GM21447 (cell line): ENCODE results near the gene CNN3.
"Not testable (repeated sequence)": the region's sequence is repeated elsewhere in the genome, so short reads cannot be mapped to it uniquely, and the experiment has no call there.

Experiments used
- ATAC-seq: cut with Tn5 transposase; IDR thresholded peaks from one replicate; pipeline ENCODE4 v1.9.1; 2021; ENCODE audit not compliant: unreplicated experiment

CNN3 gene

DNA sequence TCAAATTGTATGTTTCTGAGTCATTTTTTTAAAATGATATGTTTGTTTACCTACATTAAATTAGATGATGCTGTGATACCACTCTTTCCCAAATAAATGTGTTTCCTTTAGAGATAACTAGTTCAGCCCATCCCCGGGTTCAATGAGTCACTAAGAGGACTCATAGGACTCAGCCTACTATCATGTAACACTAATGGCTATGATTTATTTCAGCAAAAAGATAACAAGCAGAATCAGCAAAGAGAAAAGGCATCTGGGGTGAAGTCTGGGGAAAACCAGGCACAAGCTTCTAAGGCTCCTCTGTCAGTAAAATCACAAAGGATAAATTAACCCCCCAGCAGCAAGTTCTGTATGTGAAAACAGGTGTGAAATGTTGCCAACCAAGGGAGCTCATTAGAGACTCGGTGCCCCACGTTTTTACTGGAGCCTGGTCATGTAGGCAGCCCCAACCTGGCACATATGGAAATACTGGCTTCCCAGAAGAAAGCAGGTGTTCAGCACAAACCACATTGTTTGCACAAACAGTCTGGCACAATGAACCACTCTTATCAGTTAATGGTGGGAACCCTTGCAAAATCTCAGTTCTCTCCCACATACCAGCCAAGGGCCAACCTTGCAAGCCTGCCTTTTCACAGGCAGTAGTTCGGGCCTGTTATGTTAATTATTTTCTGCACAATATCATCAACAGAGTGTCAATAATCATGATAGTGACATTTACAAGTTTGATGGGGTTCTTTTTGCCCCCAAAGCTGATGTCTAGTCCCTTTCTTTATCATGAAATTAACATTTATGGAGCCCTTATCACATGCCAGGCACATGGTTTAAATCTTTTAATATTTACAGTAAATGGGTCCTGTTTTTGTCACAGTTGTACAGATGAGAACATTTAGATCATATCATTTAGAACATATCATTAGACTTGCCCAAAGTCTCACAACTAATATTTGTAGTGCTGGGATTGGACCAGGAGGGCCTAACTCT is 23.1 kb upstream of the CNN3 start:
- no peak for ATAC-seq

DNA sequence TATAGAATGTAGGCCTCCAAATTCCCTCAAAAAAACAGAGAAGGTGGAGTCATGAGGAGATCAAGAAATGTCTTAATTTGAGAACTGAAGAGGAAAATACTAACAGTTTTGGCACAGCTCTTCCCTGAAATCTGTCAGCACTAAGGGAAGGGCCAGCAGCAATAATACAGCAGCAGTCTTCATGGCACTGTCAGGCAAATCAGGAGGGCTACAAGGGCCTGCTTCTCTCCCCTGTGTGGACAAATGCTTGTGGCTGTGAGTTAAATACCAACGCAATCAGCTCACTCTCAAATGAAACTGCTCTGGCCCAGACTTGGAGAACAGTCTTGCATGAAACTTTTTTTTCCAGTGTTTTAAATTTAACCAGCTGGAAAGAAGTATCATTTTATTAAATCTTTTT is 20.5 kb upstream of the CNN3 start:
- ATAC-seq = no peak

DNA sequence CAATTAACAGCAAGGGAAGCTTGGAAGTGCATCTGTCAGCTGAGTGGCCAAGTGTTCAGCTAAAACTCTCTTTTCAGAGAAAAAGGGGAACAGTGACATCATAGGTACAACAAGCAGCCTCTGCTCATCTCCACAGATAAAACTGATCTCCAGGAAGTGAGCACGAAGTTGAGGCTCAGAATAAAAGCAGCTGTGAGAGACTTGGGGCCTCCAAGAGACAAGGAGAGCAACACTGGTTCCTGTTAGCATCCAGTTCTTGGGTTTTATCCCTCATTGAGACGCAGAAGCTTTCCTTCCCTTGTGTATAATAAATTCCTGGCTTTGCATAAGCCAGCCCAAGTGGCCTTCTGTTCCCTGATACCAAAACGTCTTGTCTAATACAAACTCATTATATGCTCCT is 20.0 kb upstream of the CNN3 start:
- ATAC-seq = no peak

DNA sequence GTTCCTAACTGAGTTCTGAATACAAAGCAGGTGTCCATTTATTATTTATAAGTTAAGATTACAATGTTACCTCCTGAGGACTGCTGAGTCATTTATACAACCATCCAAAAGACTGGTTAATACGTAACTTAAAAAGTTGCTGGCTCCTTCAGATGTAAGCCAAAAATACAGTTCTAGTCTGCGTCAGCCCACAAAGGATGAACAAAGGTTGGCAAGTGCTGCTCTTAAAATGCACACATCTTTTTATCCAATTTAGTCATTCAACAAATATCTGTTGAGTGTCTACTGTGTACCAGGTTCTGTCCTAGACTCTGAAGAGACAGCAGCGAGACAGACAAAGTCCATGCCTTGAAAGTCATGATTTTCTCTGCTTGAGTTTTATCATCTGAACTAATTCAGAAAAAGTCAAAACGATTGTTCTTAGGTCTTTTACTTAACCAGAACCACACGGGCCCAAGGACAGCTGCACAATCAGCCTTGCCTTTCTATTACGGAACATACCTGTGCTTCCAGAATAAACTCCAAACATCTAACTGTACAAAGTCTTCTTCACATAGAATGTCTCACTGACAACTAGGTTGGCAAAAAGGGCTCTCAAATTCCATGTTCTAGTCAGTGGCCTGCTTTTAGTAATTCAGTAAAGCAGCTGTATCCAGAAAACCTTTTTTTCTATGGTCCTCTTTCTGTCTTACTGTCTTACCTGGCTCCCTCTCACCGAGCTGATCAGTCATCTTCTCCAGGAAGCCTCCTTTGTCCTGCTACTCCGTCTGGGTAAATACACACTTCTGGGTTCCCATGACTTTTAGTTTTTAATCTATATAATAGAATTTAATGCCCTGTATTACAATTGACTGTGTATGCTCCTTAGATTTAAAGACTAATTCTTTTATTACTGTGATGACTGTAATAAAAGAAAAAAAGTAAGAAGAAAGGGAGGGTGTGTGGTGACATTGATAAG is 15.5 kb upstream of the CNN3 start:
- no peak for ATAC-seq

DNA sequence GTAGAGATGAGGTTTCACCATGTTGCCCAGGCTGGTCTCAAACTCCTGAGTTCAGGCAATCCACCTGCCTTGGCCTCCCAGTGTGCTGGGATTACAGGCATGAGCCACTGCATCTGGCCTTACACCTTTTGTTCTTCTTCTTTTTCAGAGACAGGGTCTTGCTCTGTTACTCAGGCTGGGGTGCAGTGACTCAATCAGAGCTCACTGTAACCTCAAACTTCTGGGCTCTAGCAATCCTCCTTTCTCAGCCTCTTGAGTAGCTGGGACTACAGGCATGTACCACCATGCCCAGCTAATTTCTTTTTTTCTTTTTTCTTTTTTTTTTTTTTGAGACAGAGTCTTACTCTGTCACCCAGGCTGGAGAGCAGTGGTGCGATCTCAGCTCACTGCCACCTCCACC is 14.6 kb upstream of the CNN3 start:
- ATAC-seq = not testable (repeated sequence)

DNA sequence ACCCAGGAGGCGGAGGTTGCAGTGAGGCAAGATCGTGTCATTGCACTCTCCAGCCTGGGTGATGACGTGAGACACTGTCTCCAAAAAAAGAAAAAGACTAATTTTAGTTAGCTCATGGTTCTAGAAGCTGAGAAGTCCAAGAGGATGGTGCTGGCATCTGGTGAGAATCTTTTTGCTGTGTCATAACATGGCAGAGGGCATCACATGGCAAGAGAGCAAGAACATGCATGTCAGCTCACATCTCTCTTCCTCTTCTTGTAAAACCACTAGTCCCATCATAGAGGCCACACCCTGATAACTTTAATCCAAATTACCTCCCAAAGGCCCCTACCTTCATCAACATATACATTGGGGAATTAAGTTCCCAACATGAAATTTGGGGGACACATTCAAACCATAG is 13.8 kb upstream of the CNN3 start:
- ATAC-seq = no peak

DNA sequence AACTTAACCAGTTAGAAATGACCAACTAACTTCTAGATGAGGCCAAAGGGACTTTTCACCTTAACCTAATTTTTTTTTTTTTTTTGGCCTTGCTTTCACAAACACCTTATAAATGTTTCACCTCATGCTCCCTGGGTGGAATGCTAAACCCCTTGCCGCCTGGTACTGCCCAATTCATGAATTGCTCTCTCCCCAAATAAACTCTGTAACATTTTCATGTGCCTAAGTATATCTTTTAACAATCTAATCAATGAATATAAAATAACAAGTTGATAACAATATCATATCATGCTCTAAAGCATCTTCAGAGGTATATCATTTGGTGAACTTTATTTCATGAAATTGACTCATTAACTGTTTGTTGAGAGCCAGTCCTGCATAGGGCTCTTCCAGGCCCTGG is 10.9 kb upstream of the CNN3 start:
- ATAC-seq = no peak

DNA sequence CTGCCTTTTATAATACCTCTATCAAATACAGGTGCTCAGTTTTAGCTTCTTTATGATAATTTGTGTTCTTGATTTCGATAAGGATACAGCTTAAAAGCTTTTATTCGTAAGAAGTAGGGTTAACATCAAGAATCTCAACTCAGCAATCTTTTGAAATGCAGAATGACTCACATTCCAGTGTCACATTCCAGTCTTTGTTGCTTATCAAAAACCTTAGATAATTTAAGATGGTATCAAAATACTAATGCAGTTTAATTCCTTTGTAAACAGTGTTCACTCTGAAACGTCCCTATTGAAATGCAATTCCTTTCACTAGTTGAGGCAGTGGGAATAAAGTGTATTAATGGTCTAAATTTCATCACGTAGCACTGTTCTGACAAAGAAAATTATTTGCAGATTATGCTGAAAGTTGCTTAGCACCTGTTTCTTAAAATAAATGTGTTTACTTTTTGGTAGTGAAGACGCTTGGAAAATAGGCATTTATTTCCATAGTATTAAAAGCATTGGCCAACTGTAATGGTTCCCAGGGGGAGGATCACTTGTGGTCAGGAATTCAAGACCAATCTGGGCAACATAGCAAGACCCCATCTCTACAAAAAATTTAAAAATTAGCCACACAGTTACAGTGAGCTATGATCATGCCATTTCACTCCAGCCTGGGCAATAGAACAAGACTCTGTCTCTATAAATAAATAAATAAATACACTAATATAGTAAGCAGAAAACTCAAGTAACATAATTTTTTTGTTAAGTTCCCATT is 10.1 kb upstream of the CNN3 start:
- no peak for ATAC-seq

DNA sequence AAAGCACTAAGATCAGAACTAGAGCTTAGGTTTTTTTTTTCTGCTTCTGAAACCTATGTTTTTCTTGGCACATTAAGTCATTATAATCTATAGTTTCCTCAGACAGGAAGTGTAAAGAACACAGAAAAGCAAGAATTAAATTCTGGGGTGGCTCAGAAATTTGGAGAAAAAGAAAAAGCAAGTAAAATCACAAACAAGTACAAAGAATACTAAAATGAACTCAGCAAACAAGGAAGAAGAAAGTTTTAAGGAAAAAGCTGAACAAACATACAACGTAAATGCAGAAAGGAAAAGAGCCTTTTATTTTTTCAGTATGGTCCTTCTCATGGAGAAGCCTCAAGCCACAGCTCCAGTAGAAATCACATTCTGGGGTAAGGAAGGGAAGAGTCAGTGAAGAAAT is 8.6 kb upstream of the CNN3 start:
- no peak for ATAC-seq

DNA sequence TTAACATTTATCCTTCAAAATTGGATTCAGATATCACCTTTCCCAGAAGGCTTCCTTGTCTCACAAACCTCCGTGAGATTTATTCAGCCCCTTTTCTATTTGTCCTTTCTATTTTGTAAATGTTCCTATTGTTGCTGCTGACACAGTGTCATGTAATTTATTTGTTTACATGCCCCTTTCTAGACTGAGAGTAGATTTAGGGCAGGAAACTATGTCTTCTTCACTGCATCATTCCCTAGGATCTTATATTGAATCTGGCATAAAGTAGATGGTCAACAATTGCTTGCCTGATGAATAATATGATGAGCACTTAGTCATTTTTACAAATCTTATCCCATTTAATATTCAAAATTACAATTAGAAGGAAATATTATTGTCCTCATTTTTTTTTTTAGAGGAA is 8.1 kb upstream of the CNN3 start:
- ATAC-seq = no peak

DNA sequence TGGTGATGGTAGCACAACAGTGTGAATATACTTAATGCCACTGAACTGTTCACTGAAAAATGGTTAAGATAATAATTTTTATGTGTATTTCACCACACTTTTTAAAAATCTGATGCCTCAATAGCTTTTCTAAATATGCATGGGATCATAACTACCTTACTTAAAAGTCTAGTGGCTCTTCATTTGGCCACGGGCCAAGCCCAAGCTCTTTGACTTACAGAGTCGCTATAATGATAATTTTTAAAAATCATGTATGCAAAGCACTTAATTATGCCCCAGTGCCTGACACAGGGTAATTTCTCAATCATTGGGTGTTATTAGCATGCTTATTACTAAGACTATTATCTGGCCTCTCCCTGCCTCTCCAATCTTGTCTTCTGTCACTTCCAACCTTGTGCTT is 7.6 kb upstream of the CNN3 start:
- ATAC-seq = no peak

DNA sequence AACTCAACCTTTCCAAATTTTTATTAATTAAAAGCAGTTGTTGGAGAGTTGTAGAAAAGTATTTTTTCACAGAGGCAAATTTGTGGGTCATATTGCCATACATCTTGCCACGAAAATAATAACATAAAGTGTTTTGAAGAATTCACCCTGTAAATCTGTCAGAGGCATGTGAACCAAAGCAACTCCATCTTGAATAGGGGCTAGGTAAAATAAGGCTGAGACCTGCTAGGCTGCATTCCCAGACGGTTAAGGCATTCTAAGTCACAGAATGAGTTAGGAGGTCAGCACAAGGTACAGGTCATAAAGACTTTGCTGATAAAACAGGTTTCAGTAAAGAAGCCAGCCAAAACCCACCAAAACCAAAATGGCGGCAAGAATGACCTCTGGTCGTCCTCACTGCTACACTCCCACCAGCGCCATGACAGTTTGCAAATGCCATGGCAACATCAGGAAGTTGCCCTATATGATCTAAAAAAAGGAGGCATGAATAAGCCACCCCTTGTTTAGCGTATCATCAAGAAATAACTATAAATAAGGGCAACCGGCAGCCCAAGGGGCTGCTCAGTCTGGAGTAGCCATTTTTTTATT is 4.4 kb upstream of the CNN3 start:
- ATAC-seq = no peak

DNA sequence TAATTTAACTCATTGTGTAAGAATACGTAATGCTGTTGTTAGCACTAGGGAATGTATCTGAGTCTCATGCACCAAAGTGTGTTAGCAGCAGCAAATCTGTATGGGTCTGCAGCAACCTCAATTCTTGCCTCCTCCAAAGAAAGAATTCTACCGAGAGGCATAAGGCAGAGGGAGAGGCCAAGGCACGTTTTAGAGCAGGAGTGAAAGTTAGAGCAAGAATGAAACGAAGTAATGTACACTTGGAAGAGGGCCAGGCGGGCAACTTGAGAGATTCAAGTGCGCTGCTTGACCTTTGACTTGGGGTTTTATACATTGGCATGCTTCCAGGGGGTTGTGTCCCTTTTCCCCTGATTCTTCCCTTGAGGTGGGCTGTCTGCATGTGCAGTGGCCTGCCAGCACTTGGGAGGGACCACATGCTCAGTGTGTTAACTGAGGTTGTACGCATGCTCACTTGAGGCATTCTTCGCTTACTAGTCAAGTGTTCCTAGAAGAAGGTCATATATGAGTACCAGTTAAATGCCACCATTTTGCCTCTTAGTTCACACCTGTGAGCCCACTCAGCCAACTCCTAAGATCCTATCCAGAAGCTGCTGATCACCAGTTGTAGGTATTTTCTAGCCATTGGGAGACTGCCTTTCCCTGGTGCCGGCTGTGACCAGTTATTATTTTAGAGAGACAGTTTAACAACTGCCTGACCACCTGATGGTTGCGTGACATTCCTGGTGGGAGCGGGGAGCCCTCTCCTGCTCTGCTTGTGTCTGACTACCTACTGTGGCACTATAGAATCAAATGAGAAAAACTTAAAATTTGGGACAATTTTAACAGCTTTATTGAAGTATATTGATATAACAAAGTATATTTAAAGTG is 2.7 kb upstream of the CNN3 start:
- ATAC-seq = no peak

DNA sequence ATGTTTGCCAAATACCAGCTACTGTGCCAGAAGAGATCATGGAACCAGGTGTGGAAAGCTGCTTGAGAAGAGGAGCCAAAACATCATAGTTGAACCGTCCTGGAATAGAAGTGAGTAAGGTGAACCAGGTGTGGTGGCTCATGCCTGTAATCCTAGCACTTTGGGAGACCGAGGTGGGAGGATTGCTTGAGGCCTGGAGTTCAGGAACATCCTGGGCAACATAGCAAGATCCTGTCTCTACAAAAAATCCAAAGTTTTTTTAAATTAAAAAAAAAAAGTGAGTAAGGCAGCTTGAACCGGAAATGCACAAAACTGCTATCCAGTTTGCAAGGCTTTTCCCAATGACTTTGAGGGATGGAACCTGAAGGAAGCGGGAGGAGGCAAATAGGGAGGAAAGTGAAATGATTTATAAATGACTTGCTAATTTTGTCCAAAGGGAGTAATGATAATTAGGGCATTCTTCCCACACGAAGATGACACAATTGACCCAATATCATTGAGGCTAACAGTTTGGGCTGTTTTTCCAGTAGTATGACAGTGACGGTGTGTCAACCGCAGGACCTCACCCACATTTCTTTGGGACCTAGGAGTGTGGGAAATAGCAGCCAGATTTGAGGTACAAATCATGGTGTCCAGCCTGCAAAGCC is 1.5 kb upstream of the CNN3 start:
- ATAC-seq = no peak

DNA sequence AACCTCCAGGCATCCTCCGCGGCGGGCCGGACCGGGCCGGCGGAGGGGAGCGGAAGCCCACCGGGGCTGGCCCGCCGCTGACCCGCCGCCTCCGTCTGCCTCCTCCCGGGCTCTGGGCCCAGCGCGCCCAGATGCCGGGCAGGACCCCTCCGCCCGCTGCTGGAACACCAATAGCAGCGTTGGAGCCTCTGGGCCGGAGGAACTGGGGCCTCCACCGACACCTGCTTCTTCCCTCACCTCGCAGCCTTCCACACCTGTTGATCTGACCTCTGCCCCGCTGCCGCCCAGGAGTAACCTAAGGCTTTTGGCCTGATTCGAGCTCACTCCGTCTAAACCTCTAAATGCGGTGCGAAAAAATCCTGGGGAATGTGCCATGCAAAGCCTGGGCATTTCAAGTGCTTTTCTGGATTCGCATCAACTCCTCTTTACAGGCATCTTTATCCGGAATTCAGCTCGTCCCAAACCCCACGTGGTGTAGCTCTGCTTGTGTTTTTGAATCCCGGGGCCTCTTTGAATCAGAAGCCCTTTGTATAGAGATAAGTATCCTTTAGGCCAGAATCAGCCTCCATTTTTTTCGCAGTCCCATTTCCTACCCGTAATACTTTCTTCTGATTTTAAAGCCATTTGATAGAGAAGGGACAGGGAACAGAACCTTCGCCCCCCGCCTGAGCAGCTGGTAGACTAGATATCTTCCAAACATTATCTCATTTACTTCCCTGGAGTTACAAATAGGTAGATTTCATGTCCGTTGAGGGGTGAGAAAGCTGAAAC is 680 bp upstream of the CNN3 start:
- peak; percentile 20 for ATAC-seq

DNA sequence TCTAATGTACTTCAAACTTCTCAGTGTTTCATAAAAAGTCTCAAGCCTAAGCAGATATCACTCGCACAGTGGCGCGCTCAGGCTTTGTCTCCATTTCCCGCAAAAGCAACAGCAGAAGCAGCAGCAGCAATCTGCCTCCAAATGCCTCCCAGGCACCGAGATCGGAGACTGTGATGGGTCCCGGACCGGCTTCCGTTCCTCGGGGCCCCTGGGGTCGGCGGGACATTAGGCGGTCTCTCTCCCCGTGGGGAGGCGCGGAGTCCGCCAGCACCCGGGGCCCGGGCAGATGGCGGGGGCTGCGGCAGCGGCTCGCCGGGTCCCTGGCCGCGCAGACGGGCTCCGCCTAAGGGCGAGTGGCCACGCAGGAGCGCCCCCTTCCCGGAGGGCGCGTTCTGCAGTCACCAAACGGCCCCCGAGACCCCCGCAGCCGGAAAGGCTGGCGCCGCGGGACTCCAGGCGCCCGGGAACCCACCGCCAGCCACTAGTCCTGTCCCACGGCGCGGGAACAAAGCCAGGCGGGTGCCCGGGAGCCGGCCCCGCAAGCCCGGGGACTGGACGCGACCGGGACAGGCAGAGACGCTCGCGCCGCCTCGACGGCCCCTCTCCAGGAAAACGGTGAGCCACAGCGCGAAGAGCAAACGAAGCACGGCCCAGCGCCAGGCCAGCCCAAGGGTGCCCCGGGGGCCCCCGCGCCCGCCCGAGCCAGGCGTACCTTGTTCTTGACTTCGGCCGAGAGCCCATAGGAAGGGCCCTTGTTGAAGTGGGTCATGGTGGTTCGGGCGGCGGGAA is 590 bp downstream of the CNN3 start:
- ATAC-seq = peak; percentile 30

DNA sequence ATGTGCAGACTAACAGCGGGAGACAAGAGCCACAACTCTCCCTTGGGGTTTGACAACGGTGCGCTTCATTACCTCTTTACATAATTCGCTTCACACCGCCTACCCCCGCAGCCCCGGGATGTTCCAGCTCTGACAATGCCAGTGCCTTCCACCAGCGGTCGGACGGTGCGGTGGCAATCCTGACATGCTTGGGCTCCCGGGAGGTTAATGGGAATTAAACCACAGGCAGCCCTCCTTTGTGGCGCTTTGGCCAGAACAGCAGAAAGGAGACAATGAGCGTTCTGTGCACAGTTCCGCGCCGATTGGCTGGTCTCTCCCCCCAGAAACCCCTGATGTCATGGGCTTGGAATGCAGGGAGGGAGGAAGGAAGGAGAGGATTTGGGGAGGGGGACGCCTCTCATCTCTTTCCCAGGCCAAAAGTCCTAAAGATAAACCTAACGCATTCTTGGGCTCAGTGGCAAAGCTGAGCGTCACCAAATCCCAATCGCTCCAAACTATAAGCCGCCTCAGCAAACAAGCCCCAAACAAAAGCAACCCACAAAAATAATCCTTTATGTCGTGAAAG is 1.3 kb downstream of the CNN3 start:
- ATAC-seq = no peak
